ENCODE measurements around the gene HSP90AB1. TPM values are rescaled to one million over a fixed set of nuclear protein-coding genes. Genes with fewer than 3 reads are reported as not detected.

HSP90AB1 gene
- total RNA-seq, 4 donors from 2014 or later = 105 to 371 (median 242) TPM

- Histone ChIP-seq H3K27me3 (peaks cover 4% of the 10 kb centered on the region), H3K36me3 (no peaks in the 10 kb centered on the region), H3K9me3 (no peaks in the 10 kb centered on the region), H3K4me3 (peak within 1 kb of the TSS; percentile 51 to 79 (median 58)), H3K4me1 (peaks cover 33 to 94% (median 67%) of the 10 kb centered on the region in 4 donors), H3K27ac (peak within 1 kb of the TSS; percentile 85 to 94 (median 86))
- peak; percentile 79 for DNase-seq
- WGBS, 2 donors (ENCODE audit: low coverage in 1 of 2) = 0% methylated on average over 27 of the region's 73 CpGs; no CpG with 5 or more reads in 1 of the 2 donors
- intact Hi-C loops (cut with DNase I; ENCODE audit: low total_unique reads) = no loop called here
- TF ChIP-seq POLR2AphosphoS5 (IDR thresholded peaks at IDR 0.05) (peak; percentile 68 to 73 (median 70)), POLR2A (IDR thresholded peaks at IDR 0.05) (no peak), EP300 (IDR thresholded peaks at IDR 0.05; ENCODE audit: low read depth) (no peak)
- TF ChIP-seq, protein P1, sequence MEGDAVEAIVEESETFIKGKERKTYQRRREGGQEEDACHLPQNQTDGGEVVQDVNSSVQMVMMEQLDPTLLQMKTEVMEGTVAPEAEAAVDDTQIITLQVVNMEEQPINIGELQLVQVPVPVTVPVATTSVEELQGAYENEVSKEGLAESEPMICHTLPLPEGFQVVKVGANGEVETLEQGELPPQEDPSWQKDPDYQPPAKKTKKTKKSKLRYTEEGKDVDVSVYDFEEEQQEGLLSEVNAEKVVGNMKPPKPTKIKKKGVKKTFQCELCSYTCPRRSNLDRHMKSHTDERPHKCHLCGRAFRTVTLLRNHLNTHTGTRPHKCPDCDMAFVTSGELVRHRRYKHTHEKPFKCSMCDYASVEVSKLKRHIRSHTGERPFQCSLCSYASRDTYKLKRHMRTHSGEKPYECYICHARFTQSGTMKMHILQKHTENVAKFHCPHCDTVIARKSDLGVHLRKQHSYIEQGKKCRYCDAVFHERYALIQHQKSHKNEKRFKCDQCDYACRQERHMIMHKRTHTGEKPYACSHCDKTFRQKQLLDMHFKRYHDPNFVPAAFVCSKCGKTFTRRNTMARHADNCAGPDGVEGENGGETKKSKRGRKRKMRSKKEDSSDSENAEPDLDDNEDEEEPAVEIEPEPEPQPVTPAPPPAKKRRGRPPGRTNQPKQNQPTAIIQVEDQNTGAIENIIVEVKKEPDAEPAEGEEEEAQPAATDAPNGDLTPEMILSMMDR (IDR thresholded peaks at IDR 0.05) = peak in 1 of 5 experiments; percentile 16
- in situ Hi-C loops (cut with MboI; ENCODE audit: low pct_ligation_motif_present in 1 of 4, low pct_unique_long_range_greater_than_20kb in 1 of 4, low sequenced_read_pairs in 3 of 4) = no loop called here
Observed at GRCh38 chr6:44223319-44224028, 23.4 kb upstream of the HSP90AB1 start, which contains the start of gene SLC29A1. Gene SLC29A1, plus strand, starts transcription at chr6:44223595. Its CDS starts 3,719 bp downstream, at chr6:44227314.

GRCh38 chr6:44224029-44224964, 22.6 kb upstream of the HSP90AB1 start:
- TF ChIP-seq, protein P1 (IDR thresholded peaks at IDR 0.05) = no peak
- TF ChIP-seq POLR2AphosphoS5 (IDR thresholded peaks at IDR 0.05) (no peak), POLR2A (IDR thresholded peaks at IDR 0.05) (no peak), EP300 (IDR thresholded peaks at IDR 0.05; ENCODE audit: low read depth) (no peak)
- WGBS, 2 donors (ENCODE audit: low coverage in 1 of 2) = 7% methylated on average over 14 of the region's 18 CpGs; no CpG with 5 or more reads in 1 of the 2 donors
- peak overlapping the region; percentile 85 to 94 (median 86) for H3K27ac ChIP-seq

DNA sequence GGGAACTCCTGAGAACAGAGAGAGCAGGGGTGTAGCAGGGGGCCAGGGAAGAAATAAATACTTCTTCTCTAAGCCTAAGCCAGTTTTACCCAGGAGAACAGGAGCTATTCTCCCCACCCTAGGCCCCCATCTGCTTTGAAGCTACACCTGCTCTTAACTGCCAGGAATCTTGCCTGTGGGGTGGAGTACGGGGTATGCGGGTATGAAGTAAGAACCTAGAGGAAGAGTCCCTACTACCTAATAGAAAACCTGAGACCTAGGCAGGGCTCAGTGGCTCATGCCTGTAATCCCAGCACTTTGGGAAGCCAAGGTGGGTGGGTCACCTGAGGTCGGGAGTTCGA, 22.0 kb upstream of the HSP90AB1 start:
- H3K4me3 ChIP-seq = peak overlapping the region in 1 of 4 donors; percentile 79

More at GRCh38 chr6:44224029-44224964, 22.6 kb upstream of the HSP90AB1 start:
- H3K36me3 ChIP-seq = no peaks in the 10 kb centered on the region
- H3K4me1 ChIP-seq = peaks cover 32 to 86% (median 59%) of the 10 kb centered on the region in 4 donors
- in situ Hi-C loops (cut with MboI; ENCODE audit: low pct_ligation_motif_present in 1 of 4, low pct_unique_long_range_greater_than_20kb in 1 of 4, low sequenced_read_pairs in 3 of 4) (no loop called here), intact Hi-C loops (cut with DNase I; ENCODE audit: low total_unique reads) (no loop called here)
- peaks cover 4% of the 10 kb centered on the region for H3K27me3 ChIP-seq
- no peak for DNase-seq
- no peaks in the 10 kb centered on the region for H3K9me3 ChIP-seq
- peak overlapping the region; percentile 51 to 79 (median 58) for H3K4me3 ChIP-seq

More for the DNA sequence above, 22.0 kb upstream of the HSP90AB1 start:
- H3K36me3 ChIP-seq = no peaks in the 10 kb centered on the region
- in situ Hi-C loops (cut with MboI; ENCODE audit: low pct_ligation_motif_present in 1 of 4, low pct_unique_long_range_greater_than_20kb in 1 of 4, low sequenced_read_pairs in 3 of 4) = no loop called here
- no peak for TF ChIP-seq EP300 (IDR thresholded peaks at IDR 0.05; ENCODE audit: low read depth)
- TF ChIP-seq, protein P1 (IDR thresholded peaks at IDR 0.05) = no peak
- no peak for TF ChIP-seq POLR2A (IDR thresholded peaks at IDR 0.05)
- TF ChIP-seq POLR2AphosphoS5 (IDR thresholded peaks at IDR 0.05) = no peak
- peaks cover 4% of the 10 kb centered on the region for H3K27me3 ChIP-seq
- peaks cover 34 to 80% (median 53%) of the 10 kb centered on the region in 4 donors for H3K4me1 ChIP-seq
- peak overlapping the region; percentile 2 to 94 (median 86) for H3K27ac ChIP-seq
- H3K9me3 ChIP-seq = no peaks in the 10 kb centered on the region
- no peak for DNase-seq
- WGBS, 2 donors (ENCODE audit: low coverage in 1 of 2) = 83% methylated on average over 4 of the region's 4 CpGs; no CpG with 5 or more reads in 1 of the 2 donors
- intact Hi-C loops (cut with DNase I; ENCODE audit: low total_unique reads) = no loop called here
